ENCODE data around the gene CUX1.
"Not testable (repeated sequence)": the region's sequence is repeated elsewhere in the genome, so short reads cannot be mapped to it uniquely, and the experiment has no call there.

CUX1 gene

GRCh38 chr7:102154425-102154824 lies 337.0 kb downstream of the CUX1 start:
- FAIRE-seq (no peak), DNase-seq (ENCODE audit: insufficient read length, low spot score) (no peak)

- no peak for DNase-seq (ENCODE audit: insufficient read length, low spot score)
- no peak for FAIRE-seq
Observed at GRCh38 chr7:102155821-102156441, 338.5 kb downstream of the CUX1 start.

DNA sequence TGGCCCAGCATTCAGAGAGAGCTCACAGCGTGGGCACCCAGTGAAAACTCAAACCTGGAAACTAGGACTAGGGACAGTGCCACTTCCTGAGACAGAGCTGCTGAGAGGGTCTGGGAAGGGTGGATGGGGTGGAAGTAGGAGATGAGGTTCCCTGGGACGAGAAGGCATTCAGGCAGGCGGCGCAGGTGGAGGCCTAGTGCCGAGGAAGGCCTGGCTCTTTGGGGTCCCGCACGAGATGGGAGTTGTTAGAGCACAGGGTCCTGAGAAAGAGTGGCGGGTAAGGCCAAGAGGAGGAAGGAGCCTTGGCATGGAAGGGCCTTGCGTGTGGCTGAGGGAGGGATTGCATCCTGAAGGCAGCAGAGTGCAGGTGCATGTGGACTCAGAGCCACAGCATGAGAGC lies 339.4 kb downstream of the CUX1 start:
- FAIRE-seq, result no peak
- no peak for DNase-seq (ENCODE audit: insufficient read length, low spot score)

DNA sequence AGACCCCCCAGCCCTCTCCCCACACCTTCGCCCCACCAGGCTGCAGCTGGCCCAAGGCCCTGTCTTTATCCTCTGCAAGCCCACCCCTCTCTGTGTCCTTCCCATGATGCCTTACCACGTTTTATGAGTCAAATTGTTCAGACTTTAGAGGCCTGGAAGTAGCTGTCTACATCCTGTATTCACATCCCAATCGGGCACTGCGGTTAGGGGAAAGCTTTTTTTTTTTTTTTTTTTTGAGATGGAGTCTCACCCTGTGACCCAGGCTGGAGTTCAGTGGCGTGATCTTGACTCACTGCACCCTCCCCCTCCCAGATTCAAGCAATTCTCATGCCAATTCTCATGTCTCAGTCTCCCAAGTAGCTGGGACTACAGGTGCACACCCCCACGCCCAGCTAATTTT lies 347.7 kb downstream of the CUX1 start:
- no peak for FAIRE-seq
- no peak for DNase-seq (ENCODE audit: insufficient read length, low spot score)

- DNase-seq (ENCODE audit: insufficient read length, low spot score) (no peak), FAIRE-seq (no peak)
Observed at GRCh38 chr7:102167254-102167653, 349.8 kb downstream of the CUX1 start.

GRCh38 chr7:102169651-102170392 lies 352.4 kb downstream of the CUX1 start:
- no peak for DNase-seq (ENCODE audit: insufficient read length, low spot score)
- FAIRE-seq, result no peak

GRCh38 chr7:102170393-102170970 lies 353.1 kb downstream of the CUX1 start:
- no peak for DNase-seq (ENCODE audit: insufficient read length, low spot score)

GRCh38 chr7:102173669-102174068 lies 356.2 kb downstream of the CUX1 start:
- DNase-seq (ENCODE audit: insufficient read length, low spot score) (no peak), FAIRE-seq (no peak)

More at GRCh38 chr7:102170393-102170970, 353.1 kb downstream of the CUX1 start:
- FAIRE-seq, result no peak

- FAIRE-seq (no peak), DNase-seq (ENCODE audit: insufficient read length, low spot score) (no peak)
Observed at GRCh38 chr7:102175423-102176170, 358.2 kb downstream of the CUX1 start.

DNA sequence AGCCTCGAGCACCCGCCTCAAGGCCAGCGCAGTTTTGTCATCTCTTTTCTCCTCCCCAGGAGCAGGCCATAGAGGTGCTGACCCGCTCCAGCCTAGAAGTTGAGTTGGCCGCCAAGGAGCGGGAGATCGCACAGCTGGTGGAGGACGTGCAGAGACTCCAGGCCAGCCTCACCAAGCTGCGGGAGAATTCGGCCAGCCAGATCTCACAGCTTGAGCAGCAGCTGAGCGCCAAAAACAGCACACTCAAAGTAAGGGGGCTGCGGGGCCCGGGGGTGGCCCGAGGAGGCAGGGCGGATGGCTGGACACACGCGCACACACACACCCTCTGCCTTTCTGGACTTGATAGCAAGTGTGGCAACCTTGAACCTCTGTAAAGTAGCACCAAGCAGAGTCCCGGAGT lies 361.0 kb downstream of the CUX1 start:
- no peak for FAIRE-seq

GRCh38 chr7:102180727-102181126 lies 363.3 kb downstream of the CUX1 start:
- DNase-seq (ENCODE audit: insufficient read length, low spot score) (no peak), FAIRE-seq (no peak)

More for the DNA sequence above, 361.0 kb downstream of the CUX1 start:
- DNase-seq (ENCODE audit: insufficient read length, low spot score), result no peak

GRCh38 chr7:102181517-102181916 lies 364.1 kb downstream of the CUX1 start:
- no peak for FAIRE-seq
- DNase-seq (ENCODE audit: insufficient read length, low spot score), result no peak

GRCh38 chr7:102182016-102182415 lies 364.6 kb downstream of the CUX1 start:
- DNase-seq (ENCODE audit: insufficient read length, low spot score) (no peak), FAIRE-seq (no peak)

DNA sequence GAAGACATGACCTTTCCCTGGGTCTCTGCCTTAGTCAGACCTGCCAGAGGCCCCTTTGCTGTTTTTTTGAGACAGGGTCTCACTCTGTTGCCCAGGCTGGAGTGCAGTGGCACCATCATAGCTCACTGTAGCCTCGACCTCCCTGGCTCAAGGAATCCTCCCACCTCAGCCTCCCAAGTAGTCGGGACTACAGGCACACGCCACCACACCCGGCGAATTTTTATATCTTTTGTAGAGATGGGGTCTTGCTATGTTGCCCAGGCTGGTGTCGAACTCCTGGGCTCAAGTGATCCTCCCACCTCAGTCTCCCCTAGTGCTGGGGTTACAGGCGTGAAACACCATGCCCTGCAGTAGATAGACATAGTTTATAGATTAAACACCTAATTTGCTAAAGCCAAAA lies 366.4 kb downstream of the CUX1 start:
- not testable (repeated sequence) for FAIRE-seq; DNase-seq (ENCODE audit: insufficient read length, low spot score)

- no peak for DNase-seq (ENCODE audit: insufficient read length, low spot score)
- FAIRE-seq, result no peak
Observed at GRCh38 chr7:102184303-102184702, 366.9 kb downstream of the CUX1 start.

GRCh38 chr7:102185796-102186195 lies 368.4 kb downstream of the CUX1 start:
- no peak for FAIRE-seq
- no peak for DNase-seq (ENCODE audit: insufficient read length, low spot score)

DNA sequence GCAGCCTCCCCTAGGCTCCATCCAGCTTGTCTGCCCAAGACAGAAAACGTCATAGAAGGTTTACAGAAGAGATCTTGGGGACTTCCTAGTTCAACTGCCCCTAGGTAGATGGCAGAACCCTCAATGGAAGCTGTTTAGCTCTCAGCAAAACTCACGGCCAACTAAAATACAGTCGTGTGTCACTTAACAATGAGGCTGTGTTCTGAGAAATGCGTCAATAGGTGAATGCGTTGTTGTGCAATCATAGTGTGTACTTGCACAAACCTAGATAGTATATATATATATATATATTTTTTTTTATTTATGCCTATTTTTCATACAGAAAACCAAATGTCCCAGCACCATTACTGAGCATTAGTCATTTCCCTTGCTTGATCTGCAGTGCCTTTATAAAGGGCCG lies 368.9 kb downstream of the CUX1 start:
- DNase-seq (ENCODE audit: insufficient read length, low spot score) (no peak), FAIRE-seq (no peak)

DNA sequence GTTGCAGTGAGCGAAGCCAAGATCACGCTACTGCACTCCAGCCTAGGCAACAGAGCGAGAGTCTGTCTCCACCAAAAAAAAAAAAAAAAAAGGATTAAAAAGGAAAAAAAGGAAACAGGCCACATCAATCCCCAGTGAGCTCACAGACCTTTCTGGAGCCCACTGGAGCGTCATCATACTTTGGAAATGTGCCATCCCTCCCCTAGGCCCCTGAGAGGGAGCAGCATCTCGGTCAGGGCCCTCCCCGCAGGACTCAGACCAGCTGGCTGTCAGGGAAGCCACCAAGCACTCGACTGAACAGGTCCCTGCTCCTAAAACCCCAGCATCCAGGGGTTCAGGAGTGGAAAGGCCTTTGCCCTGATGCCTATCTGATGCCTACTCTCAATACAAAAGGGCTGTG lies 371.3 kb downstream of the CUX1 start:
- FAIRE-seq, result no peak

DNA sequence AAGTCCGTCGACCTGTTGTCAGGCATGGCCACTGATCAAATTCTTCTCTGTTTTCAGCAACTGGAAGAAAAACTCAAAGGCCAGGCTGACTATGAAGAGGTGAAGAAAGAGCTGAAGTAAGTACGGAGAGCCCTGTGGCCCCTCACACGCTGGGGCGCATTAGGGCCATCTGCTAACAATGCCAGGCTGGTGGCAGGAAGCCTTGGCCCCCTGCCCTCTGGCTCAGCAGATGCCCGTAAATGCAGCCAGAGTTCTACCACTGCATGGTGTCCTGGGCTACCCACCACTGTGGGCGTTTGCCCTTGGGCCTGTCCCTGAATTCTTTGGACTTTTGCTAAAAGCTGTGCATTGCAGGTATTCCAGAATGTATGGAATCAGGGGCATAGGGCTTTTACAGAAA lies 372.3 kb downstream of the CUX1 start:
- FAIRE-seq, result no peak
- no peak for DNase-seq (ENCODE audit: insufficient read length, low spot score)

More for the DNA sequence above, 371.3 kb downstream of the CUX1 start:
- DNase-seq (ENCODE audit: insufficient read length, low spot score), result no peak

- no peak for FAIRE-seq
- no peak for DNase-seq (ENCODE audit: insufficient read length, low spot score)
Observed at GRCh38 chr7:102190776-102191350, 373.4 kb downstream of the CUX1 start.
